ENCODE results near the gene FETUB.

The FETUB gene, protein sequence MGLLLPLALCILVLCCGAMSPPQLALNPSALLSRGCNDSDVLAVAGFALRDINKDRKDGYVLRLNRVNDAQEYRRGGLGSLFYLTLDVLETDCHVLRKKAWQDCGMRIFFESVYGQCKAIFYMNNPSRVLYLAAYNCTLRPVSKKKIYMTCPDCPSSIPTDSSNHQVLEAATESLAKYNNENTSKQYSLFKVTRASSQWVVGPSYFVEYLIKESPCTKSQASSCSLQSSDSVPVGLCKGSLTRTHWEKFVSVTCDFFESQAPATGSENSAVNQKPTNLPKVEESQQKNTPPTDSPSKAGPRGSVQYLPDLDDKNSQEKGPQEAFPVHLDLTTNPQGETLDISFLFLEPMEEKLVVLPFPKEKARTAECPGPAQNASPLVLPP

GRCh38 chr3:186639778-186640472 is at the start of gene FETUB:
FETUB (plus strand) TSS chr3:186640399; CDS start chr3:186640461, 62 bp downstream.
- no peak for DNase-seq

- no peak for DNase-seq
Measured at GRCh38 chr3:186590580-186591295, 49.5 kb upstream of the FETUB start.

DNA sequence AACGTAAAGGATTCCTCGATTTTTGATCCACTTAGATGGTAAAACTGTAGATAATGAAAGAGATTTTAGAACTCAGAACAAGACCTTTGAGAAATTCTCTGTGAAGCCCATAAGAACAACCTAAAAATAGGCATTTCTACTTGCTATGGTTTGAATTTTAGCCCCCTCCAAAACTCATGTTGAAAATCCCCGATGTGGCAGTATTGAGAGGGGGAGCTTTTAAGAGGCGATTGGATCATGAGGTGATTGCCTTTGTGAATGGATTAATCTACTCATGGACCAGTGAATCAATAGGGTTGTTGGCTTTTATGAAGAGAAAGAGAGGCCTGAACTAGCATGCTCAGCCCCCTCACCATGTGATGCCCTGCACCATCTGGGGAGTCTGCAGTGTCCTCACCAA is 47.5 kb upstream of the FETUB start:
- DNase-seq = no peak

DNA sequence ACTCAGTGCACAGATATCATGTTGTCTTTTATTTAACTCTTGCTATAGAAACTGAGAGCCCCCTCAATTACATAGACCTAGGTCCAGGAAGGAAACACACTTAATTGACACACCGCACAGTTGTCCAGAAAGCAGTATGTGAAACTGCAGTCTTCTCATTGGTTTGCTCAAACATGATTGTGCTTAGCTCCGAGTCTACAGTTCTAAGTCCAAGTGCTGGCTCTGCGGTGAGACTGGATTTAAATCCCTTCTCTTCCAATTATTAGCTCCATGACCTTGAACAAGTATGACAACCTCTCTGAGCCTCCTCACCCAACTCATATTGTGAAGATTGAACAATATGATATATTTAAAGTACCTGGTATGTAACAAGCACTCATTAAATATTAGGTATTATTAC is 46.3 kb upstream of the FETUB start:
- no peak for DNase-seq

GRCh38 chr3:186594591-186595113 is 45.5 kb upstream of the FETUB start:
- no peak for DNase-seq

- DNase-seq = no peak
Measured at GRCh38 chr3:186596568-186597287, 43.5 kb upstream of the FETUB start.

DNA sequence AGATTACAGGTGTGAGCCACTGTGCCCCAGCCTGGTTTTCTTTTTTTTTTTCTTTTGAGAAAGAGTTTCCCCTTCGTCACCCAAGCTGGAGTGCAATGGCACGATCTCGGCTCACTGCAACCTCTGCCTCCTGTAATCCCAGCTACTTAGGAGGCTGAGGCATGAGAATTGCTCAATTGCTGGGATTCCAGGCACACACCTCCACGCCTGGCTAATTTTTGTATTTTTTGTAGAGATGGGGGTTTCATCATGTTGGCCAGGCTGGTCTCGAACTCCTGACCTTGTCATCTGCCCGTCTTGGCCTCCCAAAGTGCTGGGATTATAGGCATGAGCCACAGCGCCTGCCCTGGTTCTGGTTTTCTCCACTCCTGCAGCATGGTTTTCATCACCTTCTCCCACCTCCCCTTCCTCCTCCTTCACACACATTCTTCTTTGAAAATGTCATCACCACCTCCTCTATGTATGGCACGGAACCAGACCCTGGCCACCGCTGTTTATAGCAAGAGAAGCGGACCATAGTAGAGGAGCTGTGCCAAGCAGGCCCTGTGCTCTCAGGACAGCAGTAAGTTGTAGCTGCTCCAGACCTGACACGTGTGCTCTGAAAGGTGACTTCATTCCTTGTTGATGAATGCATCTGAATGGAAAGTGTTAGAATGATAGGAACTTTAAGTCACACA is 42.0 kb upstream of the FETUB start:
- no peak for DNase-seq

DNA sequence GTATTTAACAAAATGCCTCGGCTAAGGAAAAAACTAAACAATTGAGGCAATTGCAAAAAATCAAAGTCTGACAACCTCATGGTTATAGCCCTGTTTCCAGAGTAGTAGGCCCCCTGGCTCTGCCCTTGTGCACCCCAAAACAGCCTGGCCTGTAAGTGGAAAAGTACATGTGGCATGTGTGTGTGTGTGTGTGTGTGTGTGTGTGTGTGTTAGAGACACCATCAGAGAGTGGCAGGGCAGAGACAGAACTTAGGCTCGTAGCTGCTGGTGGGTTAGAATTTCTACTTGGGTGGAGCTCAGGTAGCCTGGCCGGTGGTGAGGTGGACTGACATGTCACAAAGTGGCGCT is 41.4 kb upstream of the FETUB start:
- DNase-seq = no peak

DNA sequence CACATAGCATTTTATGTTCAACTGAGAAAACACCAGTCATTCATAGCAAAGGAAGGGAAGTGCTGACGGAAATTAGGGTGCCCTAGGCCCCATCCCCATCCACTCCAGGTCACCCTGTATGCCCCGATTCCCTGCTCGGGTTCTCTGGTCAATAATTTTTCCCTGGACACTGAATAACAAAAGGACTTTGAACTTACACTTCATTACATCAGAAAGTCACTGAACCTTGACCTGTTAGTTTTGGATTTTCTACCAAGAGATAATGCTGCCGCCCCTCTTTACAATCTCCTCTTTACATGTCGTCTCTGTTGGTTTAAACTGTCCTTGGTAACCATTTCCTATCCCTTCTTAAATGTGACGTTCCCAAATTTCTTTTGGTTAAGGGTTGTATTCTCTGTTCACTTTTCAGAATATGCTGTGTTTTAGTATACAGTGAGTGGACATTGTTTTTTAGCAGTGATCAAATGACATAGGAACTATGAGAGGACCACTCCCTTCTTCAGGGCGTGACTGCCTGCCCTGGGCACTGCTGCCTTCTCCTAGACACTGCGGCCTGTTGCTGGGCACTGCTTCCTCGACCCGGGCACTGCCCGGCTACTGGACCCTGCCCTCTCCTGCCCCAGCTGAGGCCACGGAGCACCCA is 40.9 kb upstream of the FETUB start:
- DNase-seq = no peak

- DNase-seq = no peak
Measured at GRCh38 chr3:186599785-186600166, 40.4 kb upstream of the FETUB start.

DNA sequence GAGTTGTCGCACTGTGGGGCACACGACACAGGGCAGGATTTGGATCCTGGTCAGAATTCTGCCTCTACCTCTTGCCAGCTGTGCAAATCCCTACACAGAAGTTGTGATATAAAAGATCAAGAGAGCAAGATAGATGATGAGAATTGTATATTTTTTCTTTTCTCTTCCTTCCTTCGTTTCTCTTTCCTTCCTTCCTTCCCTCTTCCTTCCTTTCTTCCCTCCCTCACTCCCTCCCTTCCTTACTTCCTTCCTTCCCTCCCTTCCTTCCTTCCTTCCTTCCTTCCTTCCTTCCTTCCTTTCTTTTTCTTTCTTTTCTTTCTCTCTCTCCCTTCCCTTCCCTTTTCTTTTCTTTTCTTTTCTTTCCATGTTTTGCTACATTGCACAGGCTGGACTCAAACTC is 39.3 kb upstream of the FETUB start:
- DNase-seq = no peak

DNA sequence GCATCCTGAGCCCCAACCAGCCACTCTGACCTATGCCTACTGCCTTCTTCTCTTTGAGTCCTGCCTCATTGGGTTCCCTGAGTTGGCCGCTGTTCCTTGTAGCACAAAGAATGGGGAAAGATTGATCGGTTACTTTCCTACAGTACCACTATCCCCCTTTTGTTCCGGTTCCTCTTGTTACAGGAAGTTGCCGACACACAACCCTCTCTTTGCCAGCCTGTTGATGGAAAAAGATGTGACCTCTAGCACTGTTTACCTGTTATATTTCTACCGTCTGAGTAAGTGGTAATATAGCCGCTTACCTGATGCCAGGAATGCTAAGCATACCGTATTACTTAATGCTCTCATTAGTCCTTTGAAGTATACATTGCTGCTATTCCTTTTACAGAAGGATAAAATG is 37.0 kb upstream of the FETUB start:
- DNase-seq = no peak

GRCh38 chr3:186605078-186605477 is 35.1 kb upstream of the FETUB start:
- DNase-seq = no peak

- DNase-seq = no peak
Measured at GRCh38 chr3:186605561-186606545, 34.3 kb upstream of the FETUB start.

DNA sequence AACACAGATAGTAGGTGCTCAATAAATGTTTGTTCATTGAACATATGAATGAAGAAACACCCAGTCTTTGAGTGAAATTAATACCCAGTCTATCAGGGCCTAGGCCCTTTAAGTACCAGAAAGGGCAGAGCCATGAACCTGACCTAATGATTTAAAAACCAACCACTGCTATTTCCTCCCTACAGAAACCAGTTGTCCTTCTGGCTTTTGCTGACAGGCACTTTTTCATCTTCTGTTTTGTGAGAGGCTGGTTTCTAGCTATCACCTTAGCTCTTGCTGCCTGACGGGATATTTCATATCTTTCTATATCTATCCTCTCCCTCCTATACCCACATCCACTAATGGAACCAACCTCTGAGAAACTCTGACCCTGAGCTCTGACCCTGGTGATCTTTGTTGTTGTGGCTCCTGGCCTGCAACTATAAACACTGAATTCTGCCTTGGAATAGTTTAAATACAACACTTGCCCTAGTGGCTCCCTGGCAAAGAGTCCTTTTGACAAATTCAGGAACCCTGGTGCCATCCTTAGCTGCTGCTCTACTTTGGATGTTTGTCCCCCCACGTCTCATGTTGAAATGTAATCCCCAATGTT is 31.5 kb upstream of the FETUB start:
- DNase-seq = no peak

DNA sequence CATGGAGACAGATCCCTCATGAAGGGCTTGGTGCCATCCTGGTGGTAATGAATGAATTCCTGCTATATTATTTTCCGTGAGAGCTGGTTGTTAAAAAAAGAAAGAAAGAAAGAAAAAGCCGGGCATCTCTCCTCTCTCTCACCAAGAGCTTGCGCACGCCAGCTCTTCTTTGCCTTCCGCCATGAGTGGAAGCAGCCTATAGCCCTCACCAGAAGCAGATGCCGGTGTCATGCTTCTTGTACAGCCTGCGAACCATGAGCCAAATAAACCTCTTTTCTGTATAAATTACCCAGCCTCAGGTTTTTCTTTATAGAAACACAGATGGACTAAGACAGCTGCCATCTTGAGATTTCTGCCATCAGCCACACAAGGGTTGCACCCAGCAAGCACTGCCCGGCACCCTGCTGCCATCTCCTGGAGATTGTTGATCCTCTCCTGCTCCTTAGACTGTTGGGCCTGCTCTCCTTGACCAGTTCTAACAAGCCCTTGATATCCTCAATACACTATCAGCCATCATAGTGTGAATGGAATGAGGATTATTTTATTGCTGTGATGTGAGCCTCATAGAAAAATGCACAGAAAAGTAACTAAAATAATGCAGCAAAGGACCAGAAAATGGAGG is 30.8 kb upstream of the FETUB start:
- DNase-seq = no peak

DNA sequence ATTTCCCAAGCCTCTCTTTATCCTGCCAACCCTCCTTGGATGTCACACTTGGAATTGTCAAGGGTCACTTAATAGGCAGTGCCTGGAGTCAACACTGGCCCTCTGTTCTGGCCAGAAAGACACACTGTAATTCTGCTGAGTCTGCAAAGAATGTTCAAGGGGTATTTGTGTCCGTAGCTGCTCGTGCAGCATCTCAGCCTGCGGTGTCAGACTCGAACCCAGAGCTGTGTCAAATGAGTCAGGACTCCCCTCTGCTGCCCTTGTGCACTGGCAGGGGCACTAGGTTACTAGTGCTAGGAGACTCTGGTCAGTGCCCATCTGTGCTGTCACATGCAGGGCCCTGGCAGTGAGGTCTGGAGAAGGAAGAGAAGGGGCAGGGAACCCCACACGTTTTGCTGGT is 28.1 kb upstream of the FETUB start:
- no peak for DNase-seq

- DNase-seq = no peak
Measured at GRCh38 chr3:186612721-186613636, 27.2 kb upstream of the FETUB start, which contains the start of gene AHSG. AHSG (plus strand) TSS chr3:186613060; CDS start chr3:186613142, 82 bp downstream.
